Forelimb muscle (tissue), 1 donor: ENCODE data around the gene MRI1. TPM values are rescaled to one million over a fixed set of nuclear protein-coding genes. Genes with fewer than 3 reads are reported as not detected.
A peak's percentile ranks its signal among the peaks of the same experiment; 100 is the strongest.

Experiments
- DNase-seq: peaks from one replicate; pipeline ENCODE4 v3.0.0-alpha.2; 2013; ENCODE audit warnings: low read depth
- polyA plus RNA-seq: library from polyadenylated mRNA; unstranded; fragments of 120-200 nt; gene quantifications from one replicate; pipeline ENCODE4 v1.2.1, GENCODE V29; 2013; ENCODE audit not compliant: insufficient read length

The MRI1 gene
- polyA plus RNA-seq, 1 donor, result 23.4 TPM

DNA sequence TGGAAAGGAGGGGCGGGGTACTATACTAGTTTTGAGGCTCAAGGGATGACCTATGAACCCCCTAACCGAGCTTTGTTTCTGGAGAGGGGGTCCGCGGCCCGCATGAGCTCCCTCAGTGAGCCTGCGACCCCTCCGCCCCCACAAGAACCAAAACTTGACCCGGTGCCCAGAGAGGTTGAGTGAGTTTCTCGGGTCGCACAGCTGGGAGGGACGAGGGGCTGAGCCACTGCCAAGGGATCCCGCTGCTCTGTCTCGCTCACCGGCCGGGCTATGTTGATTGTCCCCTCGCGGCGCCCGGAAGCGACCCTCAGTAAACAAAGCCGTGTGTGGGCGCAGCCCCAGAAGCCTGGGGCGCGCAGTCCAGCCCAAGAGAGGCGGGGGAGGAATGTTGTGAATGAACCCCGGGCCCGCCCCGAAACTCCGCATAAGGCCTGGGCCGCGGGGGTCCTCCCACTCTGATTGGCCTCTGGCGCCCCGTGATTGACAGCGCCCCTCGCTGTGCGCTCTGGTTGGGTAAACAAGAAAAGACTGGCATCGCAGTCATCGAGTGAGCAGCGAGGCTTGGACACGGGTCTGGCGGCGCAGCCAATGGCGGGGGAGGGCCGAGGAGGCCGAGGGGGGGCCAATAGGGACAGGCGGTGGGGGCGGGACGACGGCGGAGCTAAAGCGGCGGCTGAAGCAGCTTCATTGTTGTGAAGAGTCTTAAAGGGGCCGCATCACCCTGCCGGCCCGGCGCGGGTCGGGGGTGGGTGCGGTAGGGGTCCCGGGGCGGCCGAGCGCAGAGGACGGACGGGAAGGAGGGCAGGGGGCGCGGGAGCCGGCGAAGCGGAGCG is 30.7 kb downstream of the MRI1 start, which contains the start of gene ZSWIM4:
Gene ZSWIM4 (plus strand): TSS at position 687 of the 833 bp plus-strand sequence. CDS start 206 bp downstream, outside the sequence.
- DNase-seq, result peak; percentile 97

DNA sequence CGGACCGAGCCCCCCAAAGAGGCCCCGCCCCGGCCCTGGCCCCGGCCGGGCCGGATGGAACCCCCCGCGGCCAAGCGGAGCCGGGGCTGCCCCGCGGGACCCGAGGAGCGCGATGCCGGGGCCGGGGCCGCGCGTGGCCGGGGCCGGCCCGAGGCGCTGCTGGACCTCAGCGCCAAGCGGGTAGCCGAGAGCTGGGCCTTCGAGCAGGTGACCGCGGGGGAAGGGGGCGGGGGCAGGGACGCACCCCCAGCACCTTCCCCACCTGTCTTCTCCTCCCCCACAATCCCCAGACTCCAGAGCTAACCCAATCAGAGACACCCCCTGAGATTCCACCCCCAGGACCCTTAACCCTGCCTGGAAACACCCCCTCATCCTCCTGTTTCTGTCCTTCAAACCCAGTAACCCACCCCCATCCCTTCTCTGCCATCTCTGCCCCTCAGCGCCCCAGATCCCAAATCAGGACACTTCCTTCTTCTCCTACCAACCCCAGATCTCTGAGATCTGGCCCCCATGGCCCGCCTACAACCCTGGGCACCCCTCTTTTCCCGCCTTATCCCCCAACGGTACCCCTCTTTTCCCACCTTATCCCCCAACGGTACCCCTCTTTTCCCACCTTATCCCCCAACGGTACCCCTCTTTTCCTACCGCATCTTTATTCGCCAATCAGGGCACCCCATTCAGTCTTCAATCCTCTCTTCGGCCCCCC is 31.4 kb downstream of the MRI1 start:
- DNase-seq, result no peak

DNA sequence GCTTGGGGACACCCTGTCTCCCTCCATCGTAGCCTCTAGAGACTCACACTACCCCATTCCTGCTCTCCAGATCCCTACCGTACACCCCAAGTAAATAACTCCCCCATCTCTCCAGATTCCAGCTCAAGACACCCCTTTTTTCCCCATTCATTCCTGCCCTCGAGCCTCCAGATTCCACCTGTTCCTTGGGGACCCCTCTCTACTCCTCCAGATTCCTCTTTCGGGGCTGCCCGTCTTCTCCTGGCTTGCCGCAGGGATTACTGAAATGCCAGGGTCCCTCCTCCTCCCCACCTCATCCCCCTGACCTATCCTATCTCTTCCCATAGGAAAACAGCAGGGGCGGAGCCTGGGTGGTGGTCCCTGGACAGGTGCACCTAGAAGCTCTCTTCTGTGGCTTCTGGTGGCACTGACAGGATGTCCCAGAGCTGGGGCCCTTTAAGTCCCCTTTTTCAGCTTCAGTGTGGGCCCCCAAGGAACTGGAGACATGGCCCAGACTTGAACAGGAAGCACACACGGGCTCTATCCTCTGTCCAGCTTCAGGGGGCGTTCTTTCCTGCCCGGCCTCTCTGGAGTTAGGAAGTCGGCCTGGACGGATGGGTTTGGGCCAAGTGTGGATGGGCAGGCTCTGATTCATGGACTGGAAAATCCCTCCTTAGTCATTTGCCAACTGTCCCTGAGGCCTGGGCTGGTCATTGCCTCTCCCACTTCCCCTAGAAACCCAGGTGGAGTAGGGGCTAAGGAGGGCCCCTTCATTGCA is 32.2 kb downstream of the MRI1 start:
- no peak for DNase-seq

- no peak for DNase-seq
Measured at GRCh38 chr19:13797058-13797440, 32.7 kb downstream of the MRI1 start.

- DNase-seq, result no peak
Measured at GRCh38 chr19:13797870-13798269, 33.5 kb downstream of the MRI1 start.

GRCh38 chr19:13799669-13800068 is 35.3 kb downstream of the MRI1 start:
- no peak for DNase-seq

GRCh38 chr19:13803038-13803437 is 38.7 kb downstream of the MRI1 start:
- no peak for DNase-seq

DNA sequence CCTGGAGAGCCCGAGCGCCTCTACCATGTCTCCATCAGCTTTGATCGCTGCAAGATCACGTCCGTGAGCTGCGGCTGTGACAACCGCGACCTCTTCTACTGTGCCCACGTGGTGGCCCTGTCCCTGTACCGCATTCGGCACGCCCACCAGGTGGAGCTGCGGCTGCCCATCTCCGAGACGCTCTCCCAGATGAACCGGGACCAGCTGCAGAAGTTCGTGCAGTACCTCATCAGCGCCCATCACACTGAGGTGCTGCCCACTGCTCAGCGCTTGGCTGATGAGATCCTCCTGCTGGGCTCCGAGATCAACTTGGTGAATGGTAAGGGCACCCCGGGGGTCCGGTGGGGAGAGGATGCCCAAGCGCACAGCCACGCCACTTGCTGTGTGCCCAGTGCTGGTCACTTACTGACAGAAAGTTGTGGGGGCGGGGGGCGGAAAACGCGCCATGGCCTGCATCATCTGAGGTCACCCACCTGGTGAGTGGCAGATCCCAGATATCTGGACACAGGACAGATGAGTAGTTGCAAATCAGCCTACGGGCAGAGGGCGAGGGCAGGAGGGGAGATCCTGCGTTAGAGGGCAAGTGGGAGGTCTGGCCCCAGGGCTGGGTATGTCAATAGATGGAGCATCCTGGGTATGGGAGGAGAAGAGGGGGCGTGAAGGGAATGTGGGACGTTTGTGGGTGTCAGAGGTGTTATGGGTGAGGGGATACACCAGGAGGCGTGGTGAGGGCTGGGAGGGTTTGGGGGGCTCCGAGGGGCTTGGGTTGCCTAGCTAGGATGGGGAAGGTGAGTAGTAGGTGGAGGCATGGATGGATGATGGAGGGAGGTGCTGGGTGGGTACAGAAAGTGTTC is 40.7 kb downstream of the MRI1 start:
- no peak for DNase-seq

DNA sequence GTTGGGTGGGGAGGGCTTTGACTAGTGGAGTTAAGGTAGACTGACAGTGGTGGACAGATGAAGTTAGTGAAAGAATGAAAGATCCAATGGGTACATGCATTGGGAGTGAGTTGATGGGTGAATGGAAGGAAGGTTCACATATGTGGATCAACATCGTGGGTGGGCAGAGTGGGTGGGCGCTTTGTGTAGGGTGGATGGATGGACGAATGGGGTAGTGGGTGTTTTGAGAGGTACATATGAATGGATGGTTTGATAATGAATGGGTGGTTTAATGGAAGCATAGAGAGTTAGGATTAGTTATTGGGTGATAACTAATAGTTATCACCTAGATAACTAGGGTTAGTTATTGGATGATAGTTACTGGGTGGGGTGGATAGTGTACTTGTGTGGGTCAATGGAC is 42.4 kb downstream of the MRI1 start:
- DNase-seq, result no peak

GRCh38 chr19:13807421-13808021 is 43.2 kb downstream of the MRI1 start:
- DNase-seq, result no peak

GRCh38 chr19:13808856-13809255 is 44.5 kb downstream of the MRI1 start:
- no peak for DNase-seq

- DNase-seq, result no peak
Measured at GRCh38 chr19:13812544-13812943, 48.2 kb downstream of the MRI1 start.

DNA sequence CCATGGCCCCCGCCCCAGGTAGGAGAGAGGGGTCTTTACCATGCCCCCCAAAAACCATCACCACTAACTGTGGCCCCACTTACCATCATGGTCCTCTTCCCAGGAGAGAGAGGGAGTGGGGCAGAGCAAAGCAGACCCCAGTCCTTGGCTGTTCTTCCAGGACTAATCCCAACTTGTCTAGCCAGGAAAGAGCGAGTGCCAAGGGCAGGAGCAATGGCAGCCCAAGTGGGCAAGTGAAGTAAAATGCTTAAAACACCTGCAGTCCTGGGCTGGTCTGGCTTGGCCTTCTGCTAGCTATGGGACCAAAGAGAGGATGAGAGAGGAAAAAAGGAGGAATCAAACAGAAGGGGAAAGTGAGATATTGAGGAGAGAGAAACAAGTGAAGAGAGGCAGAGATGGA is 48.8 kb downstream of the MRI1 start:
- DNase-seq, result no peak

DNA sequence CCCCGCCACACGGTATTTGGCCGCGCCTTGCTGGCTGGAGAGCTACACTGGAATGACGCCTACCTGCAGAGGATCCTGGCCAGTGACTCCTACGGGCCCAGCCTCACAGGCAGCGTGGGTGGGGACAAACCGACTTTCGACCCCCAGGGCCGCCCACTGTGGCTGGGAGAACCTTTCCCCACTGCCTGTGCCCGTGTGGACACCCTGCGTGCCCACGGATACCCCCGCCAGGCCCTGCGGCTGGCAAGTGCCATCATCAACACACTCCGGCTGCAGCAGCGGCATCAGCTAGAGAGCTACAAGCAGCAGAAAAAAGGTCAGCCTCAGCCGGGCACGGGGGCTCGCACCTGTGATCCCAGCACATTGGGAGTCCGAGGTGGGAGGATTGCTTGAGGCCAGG is 50.2 kb downstream of the MRI1 start:
- no peak for DNase-seq

DNA sequence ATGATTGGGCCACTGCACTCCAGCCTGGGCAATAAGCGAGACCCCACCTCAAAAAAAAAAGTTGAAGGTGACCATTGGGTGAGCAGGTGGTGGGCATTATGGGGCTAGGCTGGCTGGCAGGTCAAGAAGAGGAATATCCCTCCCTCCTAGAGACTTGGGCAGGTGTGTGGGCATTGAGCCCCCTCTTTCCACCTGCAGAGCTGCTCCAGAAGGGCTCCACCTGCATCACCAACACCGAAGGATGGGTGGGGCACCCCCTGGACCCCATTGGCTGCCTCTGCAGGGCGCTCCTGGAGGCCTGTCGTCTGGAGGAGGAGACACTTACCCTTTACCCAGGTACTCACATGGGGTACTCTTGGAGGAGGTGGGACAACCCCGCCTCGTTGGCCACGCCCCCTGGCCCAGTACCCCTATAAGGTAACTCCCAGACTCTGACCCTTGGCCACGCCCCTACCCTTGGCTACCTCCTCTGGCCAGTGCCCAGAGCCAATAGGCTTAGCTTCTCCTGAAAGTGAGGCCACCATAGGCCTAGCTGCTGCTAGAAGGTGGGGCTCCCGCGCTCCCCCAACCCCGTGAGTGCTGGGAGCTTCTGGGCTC is 52.8 kb downstream of the MRI1 start:
- no peak for DNase-seq

GRCh38 chr19:13817615-13818371 is 53.5 kb downstream of the MRI1 start:
- no peak for DNase-seq

GRCh38 chr19:13819238-13819637 is 54.9 kb downstream of the MRI1 start:
- no peak for DNase-seq

DNA sequence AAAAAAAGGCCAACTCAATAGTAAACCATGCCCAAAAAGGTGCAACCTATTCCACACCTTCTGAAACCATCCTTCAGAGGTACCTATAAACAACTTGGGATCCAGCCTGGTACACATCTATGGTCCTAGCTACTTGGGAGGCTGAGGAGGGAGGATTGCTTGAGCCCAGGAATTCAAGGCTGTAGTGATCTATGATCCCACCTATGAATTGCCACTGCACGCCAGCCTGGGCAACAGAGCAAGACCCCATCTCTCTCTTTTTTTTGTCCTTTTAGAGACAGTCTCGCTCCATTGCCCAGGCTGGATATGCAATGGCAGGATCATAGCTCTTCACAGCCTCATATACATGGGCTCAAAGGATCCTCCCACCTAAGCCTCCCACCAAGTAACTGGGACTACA is 57.0 kb downstream of the MRI1 start:
- no peak for DNase-seq

DNA sequence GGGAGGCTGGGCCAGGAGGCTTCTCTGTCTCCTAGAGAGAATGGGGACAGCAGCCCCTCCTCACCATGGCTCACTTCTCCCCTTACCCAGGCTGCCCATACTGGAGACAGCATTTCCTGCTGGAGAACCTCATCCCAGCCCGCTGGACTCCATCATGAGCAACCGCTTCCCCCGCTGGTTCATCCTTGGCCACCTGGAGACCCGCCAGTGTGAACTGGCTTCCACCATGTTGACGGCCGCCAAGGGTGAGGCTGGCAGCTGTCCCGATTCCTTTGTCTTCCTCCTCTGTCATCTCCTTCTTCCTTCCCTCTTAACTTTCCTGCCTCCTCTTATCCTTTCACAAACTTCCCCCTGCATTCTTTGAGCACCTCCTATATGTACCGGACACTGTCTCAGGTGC is 58.9 kb downstream of the MRI1 start:
- no peak for DNase-seq
